HG02884 (cell line): Measurements from ENCODE around the gene BCAS3.

Experiments
- ATAC-seq: cut with Tn5 transposase; IDR thresholded peaks from one replicate; pipeline ENCODE4 v1.9.1; 2021; ENCODE audit warnings: mild to moderate bottlenecking, moderate library complexity; ENCODE audit not compliant: unreplicated experiment

BCAS3 gene

DNA sequence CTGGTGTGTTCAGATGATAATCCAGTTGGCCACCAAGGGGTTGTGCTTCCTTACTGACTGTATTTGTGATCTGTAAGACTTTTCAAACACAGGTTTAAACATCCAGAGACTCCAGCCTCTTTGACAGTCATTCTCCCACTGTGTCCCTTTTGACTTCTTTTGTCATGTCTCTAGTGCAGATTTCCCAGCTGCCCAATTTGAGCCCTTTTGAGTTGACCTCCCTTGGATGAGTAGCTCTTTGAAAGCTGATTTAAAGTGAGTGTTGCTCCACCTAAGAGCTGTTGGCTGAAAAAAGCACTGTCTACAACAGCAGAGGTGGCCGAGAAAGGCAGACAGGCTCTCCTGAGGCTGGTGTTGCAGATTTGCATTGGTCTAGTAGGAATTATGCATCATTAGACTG lies 533.6 kb downstream of the BCAS3 start:
- no peak for ATAC-seq

DNA sequence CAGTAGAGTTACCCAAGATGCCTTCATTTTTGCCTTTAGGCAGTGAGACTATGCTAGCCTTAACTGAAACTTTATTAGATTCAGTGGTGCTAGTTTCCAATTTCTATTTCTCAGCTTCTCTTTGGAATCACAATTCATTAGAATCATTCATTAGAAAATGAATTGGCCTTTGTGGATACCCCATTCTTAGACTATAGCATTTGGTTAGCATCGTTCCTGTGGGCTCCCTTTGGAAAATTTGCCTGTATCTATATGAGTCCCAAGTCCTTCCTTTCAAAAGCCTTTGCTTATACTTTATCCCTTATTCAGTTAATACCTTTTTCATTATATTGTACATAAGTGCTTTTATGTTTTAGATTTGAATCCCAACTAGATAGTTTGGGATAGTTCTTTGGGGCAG lies 535.0 kb downstream of the BCAS3 start:
- no peak for ATAC-seq

DNA sequence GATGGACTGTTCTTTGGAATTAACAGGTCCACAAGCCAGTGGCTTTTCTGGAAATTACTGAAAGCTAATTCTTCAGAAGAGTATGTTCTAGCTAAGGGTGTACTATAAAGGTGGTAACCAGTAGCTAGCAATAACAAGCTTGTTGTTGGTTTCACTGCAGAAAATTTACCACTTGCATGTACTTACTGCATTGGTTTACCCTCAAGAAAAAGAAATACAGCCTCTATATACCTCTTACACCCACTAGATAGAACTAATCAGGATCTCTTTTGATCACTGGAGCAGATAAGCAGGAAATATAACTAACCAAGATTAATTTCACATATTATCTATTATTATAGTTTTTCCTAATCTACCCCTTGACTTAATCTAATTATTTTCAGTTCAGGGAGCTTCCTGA lies 537.1 kb downstream of the BCAS3 start:
- ATAC-seq = no peak

DNA sequence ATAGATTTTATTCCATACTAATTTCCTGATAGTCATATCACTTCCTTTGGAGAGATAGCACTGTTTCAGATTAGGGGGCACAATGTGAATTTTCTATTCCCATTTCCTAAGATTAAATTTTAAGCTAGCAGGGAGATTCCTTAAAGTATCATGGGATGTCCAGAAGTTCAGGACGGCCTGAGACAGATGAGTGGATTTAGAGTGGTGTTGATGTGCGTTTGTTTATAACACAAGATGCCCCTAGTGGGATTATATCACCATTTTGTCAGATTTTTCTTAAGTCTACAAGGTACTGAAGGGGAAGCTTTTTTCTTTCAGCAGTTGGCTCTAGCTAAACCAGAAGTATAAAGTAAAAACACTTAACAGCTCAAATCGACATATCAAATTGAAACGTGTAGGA lies 538.4 kb downstream of the BCAS3 start:
- ATAC-seq = no peak

DNA sequence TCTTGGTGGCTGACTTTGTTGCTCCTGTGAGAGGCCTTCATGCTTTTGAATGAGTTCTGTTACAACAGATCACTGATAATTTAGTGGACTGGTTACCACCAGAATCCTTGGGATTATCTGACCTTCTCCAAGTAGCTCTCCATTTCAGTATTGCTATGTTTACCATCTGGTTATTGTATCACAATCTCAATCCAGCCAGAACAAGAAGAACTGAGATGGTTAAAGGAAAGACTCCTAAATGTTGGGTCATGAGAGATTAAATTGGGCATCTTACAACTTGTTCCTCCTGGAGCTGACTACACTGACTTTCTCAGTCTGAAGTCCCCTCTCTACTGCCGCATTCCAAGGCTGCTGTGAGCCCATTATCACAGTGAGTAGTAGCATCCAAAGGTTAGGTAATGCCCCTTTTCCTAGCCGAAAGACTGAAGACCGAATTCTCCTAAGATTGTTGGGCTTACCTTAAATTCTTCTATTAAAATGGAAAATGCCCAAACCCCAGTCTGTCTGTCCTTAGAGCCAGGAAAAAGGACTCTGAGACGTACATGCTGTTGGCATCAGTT lies 540.3 kb downstream of the BCAS3 start:
- no peak for ATAC-seq

DNA sequence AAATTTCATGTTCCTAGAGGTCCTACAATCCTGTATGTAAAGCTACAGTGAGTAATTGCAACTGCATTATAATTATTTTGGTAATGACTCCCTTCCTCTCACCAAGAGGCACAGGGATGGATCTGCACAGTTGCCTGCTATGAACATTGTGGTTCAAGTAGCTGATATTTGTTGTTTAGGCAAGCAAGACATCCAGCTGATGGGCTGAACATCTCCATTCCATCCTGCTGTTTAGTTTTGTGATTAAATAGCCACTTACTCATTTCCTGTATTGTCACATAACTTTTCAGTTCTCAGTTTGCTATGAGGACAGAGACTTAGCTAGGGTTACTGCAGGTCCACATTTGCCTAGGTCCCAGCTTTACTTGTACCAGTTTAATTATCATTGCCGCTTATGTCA lies 540.8 kb downstream of the BCAS3 start:
- ATAC-seq = no peak

DNA sequence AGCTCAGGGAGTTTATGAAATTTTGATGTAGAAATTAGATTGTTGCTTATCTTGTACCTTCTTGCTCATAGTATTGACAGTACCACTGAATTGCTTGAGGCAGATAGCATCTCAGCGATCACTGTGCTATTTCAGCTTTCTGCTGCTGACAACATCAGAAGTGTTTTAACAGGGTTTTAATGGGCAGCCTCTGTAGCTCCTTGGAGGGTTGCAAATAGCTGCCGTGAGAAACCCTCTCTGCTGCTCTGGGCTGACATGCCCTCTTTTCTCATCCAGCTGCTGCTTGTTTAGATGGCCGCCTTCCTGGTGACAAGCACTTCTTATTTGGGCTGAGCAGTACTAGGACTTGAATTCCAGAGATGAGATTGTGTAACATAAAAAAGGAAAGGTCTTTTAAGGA lies 541.8 kb downstream of the BCAS3 start:
- no peak for ATAC-seq

DNA sequence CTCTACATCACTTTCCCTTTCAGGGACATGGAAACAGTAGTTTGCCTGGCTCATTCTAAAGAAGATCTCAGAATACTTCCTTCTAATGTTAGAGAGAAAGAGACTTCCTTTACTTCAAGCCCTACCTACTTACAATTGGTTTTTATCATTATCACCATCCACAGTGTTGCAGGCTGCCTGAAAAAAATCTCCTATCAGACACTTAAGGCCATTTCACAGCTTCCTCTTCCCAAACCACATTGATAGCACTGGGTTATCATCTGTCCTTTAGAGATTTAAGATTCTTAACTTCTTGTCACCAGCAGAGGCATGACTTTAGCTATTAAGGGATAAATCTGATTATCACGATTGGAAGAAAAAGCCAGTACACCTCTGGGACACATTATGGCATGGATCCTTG lies 543.5 kb downstream of the BCAS3 start:
- no peak for ATAC-seq

DNA sequence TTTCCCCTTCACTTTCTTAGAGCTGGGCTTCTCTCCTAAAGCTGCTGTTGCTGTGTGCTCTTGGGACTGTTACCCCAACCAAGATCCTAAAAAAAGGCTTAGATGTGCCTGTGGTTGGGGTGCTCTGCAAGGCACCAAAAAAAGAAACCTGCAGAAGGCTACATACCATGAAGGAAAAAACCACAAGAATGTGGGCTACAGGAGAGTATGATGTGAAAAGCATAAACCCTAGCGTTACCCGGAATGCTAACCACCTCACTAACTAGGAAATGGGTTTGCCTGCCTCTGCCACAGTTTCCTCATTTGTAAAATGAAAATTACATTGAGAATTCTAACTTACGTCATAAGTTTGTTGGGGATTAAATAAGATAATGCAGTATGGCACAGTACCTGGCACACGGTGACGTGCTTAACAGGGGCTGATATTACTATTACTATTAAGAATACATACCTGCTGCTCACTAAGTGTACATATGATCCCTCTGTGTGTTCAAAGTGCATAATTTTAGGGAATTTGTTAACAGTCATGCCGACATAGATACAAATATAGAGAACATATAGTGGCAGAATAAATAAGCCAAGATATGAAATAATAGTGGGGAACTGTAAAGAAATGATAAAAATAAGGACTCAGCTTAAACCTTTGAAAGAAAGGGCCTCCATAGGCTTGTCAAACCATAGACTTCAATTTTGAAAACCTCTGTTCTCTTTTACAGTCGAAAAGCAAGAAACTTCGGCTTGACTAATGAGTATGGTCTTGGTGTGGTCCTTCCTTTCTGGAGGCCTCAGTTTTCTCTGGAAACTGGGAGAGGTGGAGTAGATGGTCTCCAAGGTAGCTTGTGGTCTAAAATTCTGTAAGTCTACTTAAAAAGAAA lies 544.2 kb downstream of the BCAS3 start:
- no peak for ATAC-seq

DNA sequence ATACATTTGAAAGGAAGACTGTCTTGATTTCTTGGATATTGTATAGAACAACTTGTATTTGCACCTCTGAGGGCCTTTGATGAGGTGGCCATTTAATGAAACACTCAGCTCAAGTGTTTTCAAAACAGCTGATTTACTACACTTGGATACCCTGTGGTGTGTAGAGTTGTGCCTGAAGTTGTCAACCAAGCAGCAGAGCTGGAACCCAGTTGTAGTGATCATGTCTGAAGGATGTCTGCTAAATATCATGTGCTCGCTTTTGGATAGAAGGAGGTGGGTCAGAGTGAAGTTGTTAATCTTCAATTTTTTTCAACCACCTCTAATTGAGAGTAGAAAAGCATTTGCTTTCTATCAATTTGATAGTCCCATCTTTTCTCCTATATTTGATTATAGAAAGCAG lies 546.1 kb downstream of the BCAS3 start:
- no peak for ATAC-seq

DNA sequence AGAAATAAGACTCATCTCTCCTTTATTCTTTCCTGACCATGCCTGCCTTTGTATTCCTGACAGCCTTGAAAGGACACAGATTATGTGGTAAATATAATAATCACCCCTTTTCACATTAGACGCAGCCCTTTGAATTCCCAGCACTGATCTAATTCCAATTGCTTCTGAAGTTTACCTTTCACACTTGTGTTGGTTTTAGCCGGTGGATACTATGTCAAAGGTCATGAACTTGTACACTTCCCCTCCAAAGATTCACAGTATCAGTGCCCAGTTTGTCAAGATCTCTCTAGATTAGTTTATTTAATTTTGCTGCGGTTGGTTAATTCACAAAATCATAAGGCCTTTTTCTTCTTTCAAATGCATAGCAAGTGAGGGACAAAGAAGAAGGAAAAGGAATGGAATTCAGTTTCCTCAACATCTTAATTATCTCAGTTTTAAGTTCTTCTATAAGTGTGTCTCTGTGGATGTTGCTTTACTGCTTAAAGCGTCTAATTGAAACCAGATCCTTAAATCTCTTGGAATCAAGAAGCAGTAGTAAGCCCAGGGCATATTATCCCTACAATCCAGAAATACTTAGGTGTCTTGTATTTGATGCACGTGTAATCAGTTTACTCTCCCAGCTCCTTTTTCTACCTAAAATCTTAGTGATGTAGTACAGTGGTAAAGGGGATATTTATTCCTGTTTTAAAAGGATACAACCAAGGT lies 547.7 kb downstream of the BCAS3 start:
- no peak for ATAC-seq

DNA sequence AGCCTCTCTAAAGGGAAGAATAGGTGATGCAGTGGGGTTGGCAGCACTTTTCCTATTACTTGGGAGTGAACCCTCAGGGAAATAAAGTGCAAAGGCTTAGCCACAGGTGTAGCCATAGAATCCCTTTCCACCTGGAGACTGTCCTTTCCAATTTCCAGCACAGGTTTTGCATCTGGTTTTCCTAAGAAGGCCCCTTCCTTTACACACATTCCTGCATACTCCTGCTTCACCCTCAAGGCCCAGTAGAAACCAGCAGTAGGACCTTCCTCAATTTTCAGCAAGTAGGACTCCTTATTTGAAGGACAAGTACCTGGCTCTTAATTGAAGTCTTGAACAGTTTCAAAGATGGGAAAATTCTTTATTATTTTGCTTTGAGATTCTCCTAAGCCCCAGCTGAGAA lies 550.2 kb downstream of the BCAS3 start:
- no peak for ATAC-seq

DNA sequence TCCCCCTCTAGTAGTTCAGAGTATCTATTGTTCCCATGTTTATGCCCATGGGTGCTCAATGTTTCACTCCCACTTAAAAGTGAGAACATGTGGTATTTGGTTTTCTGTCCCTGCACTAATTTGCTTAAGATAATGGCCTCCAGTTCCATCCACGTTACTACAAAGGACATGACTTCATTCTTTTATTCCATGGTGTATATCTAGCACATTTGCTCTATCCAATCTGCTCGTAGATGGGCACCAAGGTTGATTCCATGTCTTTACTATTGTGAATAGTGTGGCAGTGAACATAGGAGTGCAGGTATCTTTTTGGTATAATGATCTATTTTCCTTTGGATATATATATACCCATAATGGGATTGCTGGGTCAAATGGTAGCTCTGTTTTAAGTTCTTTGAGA lies 552.8 kb downstream of the BCAS3 start:
- no peak for ATAC-seq

DNA sequence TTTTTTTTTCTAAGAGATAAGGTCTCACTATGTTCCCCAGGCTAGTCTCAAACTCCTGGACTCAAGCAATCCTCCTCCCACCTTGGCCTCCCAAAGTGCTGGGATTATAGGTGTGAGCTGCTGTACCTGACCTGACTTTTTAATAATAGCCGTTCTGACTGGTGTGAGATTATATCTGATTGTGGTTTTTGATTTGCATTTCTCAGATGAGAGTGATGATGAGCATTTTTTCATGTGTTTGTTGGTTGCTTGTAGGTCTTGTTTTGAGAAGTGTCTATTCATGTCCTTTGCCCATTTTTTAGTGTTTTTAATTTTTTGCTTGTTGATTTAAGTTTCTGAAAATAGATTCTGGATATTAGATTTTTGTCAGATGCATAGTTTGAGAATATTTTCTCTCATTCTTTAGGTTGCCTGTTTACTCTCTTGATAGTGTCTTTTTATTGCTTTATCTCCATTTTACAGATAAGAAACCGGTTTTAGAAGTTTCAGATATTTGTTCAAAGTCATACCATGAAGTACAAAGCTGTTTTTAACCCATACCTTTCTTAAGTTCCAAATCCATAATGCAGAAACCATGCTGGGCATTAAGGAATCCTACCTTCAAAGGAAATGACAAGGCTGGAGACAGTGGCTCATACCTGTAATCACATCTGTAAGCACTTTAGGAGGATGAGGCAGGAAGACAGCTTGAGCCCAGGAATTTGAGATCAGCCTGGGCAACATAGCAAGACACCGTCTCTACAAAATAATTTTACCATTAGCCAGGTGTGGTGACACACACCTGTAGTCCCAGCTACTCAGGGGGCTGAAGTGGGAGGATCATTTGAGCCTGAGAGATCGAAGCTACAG lies 553.5 kb downstream of the BCAS3 start:
- ATAC-seq = no peak

DNA sequence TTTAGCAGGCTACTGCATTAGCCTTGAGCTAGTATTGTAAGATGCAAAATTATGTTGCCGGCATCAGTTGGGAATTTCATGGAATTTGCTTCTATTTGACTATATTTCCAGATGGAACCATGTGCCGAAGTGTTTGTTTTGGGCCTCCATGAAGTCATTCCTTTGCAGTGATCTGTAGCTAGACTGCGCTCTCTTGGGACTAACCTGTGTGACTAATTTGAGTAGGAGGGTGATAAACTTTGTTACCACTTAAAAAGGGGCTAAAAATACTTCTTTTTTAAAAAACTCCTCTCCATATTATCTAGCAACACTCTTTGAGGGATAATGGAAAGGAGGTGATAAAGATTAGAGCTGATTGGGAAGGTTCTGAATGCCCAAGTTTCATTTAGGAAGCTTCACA lies 555.2 kb downstream of the BCAS3 start:
- ATAC-seq = no peak

DNA sequence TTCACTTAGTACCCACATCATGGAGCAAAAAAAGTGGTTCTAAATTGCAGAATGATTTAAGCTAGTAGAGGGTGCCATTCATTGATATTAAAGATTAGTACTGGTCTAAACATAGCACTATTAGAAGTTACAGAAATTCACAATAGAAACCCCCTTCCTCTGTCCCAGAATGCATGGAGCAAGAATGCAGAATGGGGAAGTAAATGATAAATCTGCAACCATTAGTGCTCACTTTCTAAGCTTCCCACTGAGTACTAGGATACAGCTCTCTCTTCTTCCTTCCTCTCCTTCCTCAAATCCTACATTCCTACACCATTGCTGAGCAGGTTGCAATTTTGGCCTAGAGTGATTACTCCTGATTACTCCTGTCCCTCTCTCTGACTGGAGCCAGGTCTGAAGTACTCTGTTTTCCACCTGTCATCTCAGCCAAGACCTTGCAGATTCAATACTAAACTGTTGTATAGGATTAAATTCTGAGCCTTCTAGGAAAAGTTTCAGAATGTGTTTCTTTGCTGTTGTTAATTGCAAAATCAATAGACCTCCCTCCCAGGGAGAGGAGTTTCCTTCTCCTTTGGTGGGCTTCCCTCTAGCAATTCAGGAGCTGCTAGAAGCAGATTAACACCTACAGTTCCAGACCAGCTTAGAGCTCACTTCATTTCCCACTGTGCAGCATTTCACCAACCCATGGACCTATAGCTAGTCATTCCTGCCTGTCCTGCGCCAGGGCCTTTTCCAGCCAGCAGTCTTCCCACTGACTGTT lies 556.5 kb downstream of the BCAS3 start:
- ATAC-seq = no peak

DNA sequence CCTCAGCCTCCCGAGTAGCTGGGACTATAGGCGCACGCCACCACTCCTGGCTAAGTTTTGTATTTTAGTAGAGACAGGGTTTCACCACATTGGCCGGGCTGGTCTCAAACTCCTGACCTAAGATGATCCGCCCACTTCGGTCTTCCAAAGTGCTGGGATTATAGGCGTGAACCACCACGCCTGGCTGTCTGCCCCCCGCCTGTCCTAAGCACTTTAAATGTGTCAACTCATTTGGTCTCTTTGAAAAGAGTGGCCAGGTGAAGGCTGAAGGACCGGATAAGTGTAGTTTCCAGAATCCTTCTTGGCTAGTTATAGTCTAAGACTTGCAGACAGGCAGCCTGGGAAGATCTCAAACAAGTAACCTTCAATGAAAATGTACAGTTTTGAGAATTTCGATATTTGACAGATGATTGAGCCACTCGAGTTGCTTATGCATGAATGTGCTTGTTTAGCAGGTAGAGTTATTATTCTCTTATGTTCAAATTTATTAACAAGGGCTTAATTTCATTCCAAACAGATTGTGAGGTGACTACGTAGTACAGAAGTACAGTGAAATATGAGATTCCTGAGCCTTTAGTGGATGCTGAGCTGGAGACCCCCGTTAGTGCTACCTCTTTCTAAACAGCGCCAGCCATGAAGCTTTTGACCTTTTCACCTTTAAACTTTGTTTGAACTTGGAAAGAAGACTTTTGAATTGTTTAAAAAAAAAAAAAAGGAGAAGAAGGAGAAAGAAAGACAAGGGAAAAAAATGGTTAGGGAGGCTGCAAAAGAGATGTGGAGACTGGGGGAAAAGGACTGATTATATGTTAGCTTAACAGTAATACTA lies 557.6 kb downstream of the BCAS3 start:
- no peak for ATAC-seq

DNA sequence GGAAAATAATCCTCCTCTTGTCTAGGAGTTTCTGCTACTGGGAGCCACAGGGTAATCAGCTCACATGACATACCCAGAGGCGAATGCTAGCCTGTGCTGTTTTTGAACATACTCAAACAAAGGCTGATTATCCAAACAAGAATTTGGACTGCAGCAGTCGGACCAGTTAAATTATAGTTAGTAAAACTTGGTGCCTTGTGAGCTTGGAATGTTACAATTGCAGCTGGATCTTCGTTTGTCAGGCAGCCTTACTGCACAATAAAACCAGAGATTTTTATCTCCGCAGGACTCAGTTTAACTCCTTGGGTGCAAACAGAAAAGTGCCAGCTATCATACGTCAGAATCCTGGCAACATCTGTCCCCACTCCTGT lies 558.2 kb downstream of the BCAS3 start:
- ATAC-seq = no peak

DNA sequence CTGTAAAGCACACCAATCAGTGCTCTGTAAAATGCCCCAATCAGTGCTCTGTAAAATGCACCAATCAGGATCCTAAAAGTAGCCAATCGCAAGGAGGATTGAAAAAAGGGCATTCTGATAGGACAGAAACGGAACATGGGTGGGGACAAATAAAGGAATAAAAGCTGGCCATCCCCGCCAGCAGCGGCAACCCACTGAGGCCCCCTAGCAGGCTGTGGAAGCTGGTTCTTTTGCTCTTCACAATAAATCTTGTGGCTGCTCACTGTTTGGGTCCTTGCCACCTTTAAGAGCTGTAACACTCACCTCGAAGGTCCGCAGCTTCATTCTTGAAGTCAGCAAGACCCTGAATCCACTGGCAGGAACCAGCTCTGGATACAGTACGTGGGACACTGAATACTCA lies 559.6 kb downstream of the BCAS3 start:
- no peak for ATAC-seq

DNA sequence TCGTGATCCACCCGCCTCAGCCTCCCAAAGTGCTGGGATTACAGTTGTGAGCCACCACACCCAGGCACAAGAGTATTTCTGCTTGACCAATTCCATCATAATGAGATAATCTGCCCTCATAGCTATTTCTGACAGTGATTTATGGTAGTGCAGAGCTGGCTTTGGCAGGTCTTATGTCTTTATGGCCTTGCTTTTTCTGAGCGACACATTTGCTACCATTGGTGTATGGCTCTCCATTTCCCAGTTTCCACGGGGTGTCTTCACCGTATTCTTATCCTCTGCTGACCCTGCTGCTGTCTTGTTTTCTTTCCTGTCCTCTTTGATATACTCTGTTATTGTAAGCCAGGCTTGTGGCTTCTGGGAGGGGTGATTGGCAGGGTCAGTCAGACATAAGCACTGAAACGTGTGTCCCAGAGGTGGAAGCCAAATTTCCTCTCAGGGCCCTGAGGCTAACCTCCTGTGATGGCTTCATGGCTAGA lies 560.8 kb downstream of the BCAS3 start:
- no peak for ATAC-seq
